Epithelial cell of proximal tubule (primary cell): ENCODE measurements around the gene PRRC2C. TPM values are rescaled to one million over a fixed set of nuclear protein-coding genes. Genes with fewer than 3 reads are reported as not detected.

Source experiments
- DNase-seq: peaks from one replicate; pipeline ENCODE4 v3.0.0-alpha.2; 2011; ENCODE audit warnings: low read depth
- H3K4me3 ChIP-seq: 2 replicates; pipeline ENCODE4 v1.5.1; 2011; ENCODE audit warnings: low read depth, mild to moderate bottlenecking, low read length
- total RNA-seq: library from RNA; depleted of rRNA; stranded (reverse); fragments of >200 nt; gene quantifications from 2 replicates; pipeline ENCODE4 v1.2.3, GENCODE V29; 2015
- TF ChIP-seq, protein P1 (sequence below): conservative IDR thresholded peaks from 2 replicates; pipeline ENCODE4 v1.5.1; 2012; ENCODE audit warnings: low read depth, mild to moderate bottlenecking, low read length

The PRRC2C gene
- total RNA-seq, 1 donor from 2014 or later: 53.0 TPM

GRCh38 chr1:171641076-171641864 is 155.9 kb downstream of the PRRC2C start:
- no peak overlapping the region for H3K4me3 ChIP-seq
- TF ChIP-seq, protein P1, sequence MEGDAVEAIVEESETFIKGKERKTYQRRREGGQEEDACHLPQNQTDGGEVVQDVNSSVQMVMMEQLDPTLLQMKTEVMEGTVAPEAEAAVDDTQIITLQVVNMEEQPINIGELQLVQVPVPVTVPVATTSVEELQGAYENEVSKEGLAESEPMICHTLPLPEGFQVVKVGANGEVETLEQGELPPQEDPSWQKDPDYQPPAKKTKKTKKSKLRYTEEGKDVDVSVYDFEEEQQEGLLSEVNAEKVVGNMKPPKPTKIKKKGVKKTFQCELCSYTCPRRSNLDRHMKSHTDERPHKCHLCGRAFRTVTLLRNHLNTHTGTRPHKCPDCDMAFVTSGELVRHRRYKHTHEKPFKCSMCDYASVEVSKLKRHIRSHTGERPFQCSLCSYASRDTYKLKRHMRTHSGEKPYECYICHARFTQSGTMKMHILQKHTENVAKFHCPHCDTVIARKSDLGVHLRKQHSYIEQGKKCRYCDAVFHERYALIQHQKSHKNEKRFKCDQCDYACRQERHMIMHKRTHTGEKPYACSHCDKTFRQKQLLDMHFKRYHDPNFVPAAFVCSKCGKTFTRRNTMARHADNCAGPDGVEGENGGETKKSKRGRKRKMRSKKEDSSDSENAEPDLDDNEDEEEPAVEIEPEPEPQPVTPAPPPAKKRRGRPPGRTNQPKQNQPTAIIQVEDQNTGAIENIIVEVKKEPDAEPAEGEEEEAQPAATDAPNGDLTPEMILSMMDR: peak; percentile 4
- DNase-seq: no peak

DNA sequence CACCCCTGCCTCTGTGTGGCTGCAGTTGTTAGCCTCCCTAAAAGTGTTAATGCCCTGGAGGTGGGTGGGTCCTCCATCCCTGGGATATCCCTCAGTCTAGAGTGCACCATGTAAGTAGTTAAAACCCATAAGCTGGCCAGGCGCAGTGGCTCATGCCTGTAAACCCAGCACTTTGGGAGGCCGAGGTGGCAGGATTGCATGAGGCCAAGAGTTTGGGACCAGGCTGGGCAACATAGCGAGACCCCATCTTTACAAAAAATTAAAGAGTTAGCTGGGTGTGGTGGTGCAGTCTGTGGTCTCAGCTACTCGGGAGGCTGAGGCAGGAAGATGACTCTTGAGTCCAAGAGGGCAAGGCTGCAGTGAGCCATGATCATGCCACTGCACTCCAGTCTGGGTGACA is 156.9 kb downstream of the PRRC2C start:
- no peak for DNase-seq
- TF ChIP-seq, protein P1: no peak
- no peak overlapping the region for H3K4me3 ChIP-seq

Other genes starting within 250 kb of the PRRC2C start
- not detected in 2 replicates for gene FMO1, start 237.0 kb upstream of the PRRC2C start, total RNA-seq
- 0.52 and 0.58 TPM in 2 replicates for gene FMO4, start 171.3 kb upstream of the PRRC2C start, total RNA-seq
- 0.07 TPM in 1 of 2 replicates, not detected in the other for gene MYOCOS, start 136.7 kb downstream of the PRRC2C start, total RNA-seq
- not detected in 2 replicates for gene MYOC, start 167.2 kb downstream of the PRRC2C start, total RNA-seq